ENCODE measurements around the gene CTU2. TPM values are rescaled to one million over a fixed set of nuclear protein-coding genes. Genes with fewer than 3 reads are reported as not detected.

The CTU2 gene
- polyA plus RNA-seq, 1 of the 3 experiments (the other 2 are of a cell fraction), result 16.2 TPM

GRCh38 chr16:88713054-88713453 is 6.8 kb downstream of the CTU2 start (continued):
- no peak for TF ChIP-seq USF1 (IDR thresholded peaks at IDR 0.05; ENCODE audit: borderline replicate concordance, low read depth)
- TF ChIP-seq EP300 (IDR thresholded peaks at IDR 0.05; ENCODE audit: borderline replicate concordance in 1 of 2, low read depth in 1 of 2, low read length in 1 of 2), result no peak

GRCh38 chr16:88713568-88714419 is 7.5 kb downstream of the CTU2 start:
- no peak overlapping the region for H3K9ac ChIP-seq
- H3F3A ChIP-seq (replicated peaks; ENCODE audit: insufficient read depth), result peaks cover 15% of the 10 kb centered on the region
- CTCF ChIA-PET, result interaction anchor here (1.5 kb wide), 1 partner anchor 24 kb away, joined by 3 read pairs; no protein-coding TSS in a partner anchor
- no peak overlapping the region for H2AFZ ChIP-seq (ENCODE audit: low read depth)
- no peak overlapping the region for H3K27ac ChIP-seq (ENCODE audit: low read depth in 2 of 2, low read length in 1 of 2)
- WGBS (ENCODE audit: low lambda C conversion rate), result 88% methylated on average over 24 of the region's 30 CpGs
- H3K27me3 ChIP-seq (ENCODE audit: insufficient read depth), result no peaks in the 10 kb centered on the region
- H3K4me1 ChIP-seq (ENCODE audit: control insufficient read depth in 1 of 2, insufficient read depth in 2 of 2, low read depth in 1 of 2, low read length in 1 of 2), result no peaks in the 10 kb centered on the region
- H3K36me3 ChIP-seq (replicated peaks in 1 of 2; ENCODE audit: control insufficient read depth in 1 of 2, insufficient read depth in 2 of 2, low read length in 1 of 2), result peaks cover 16 to 46% of the 10 kb centered on the region in 2 experiments
- no peaks in the 10 kb centered on the region for H3K9me3 ChIP-seq
- POLR2A ChIA-PET, result no interaction called here
- DNase-seq, result no peak
- TF ChIP-seq REST (IDR thresholded peaks at IDR 0.05; ENCODE audit: low read depth, low read length), result no peak
- TF ChIP-seq CHD2 (IDR thresholded peaks at IDR 0.05; ENCODE audit: low read length, partially characterized antibody), result no peak
- TF ChIP-seq NRF1 (IDR thresholded peaks at IDR 0.05; ENCODE audit: low read depth, low read length), result no peak
- no peak for TF ChIP-seq RCOR1 (IDR thresholded peaks at IDR 0.05; ENCODE audit: low read length)
- TF ChIP-seq GATA2 (CRISPR knock-in tag; IDR thresholded peaks at IDR 0.05), result no peak
- TF ChIP-seq FOXJ3 (CRISPR knock-in tag; IDR thresholded peaks at IDR 0.05), result no peak
- no peak for TF ChIP-seq USF2 (IDR thresholded peaks at IDR 0.05; ENCODE audit: borderline replicate concordance, low read depth, low read length)
- TF ChIP-seq TAF1 (IDR thresholded peaks at IDR 0.05; ENCODE audit: borderline replicate concordance, low read depth, low read length), result no peak
- no peak for TF ChIP-seq USF1 (IDR thresholded peaks at IDR 0.05; ENCODE audit: borderline replicate concordance, low read depth)
- peaks cover 5% of the 10 kb centered on the region; the same call in 1 of the 2 replicates for H4K20me1 ChIP-seq (ENCODE audit: insufficient read depth)
- no peak overlapping the region for H3K4me2 ChIP-seq
- H3K79me2 ChIP-seq (ENCODE audit: insufficient read depth), result peaks cover 7% of the 10 kb centered on the region; the same call in 1 of the 2 replicates
- no peak overlapping the region for H3K4me3 ChIP-seq (ENCODE audit: low read depth in 2 of 2, low read length in 1 of 2)
- H3K9me2 ChIP-seq, result no peaks in the 10 kb centered on the region
